Lower lobe of right lung (tissue), 2 donors: ENCODE measurements around the gene UBASH3A. TPM values are rescaled to one million over a fixed set of nuclear protein-coding genes. Genes with fewer than 3 reads are reported as not detected.

Experiments used
- ATAC-seq, 2 donors: fragments of 200-7000 bp; cut with Tn5 transposase; one replicate each; pipeline ENCODE4 v1.9.1; 2020 to 2022; ENCODE audit warnings: mild to moderate bottlenecking in 2 of 2, moderate library complexity in 2 of 2
- DNase-seq: peaks from one replicate; pipeline ENCODE4 v3.0.0-alpha.2; 2020
- H3K27ac ChIP-seq: fragments of 200-600 bp; one replicate; pipeline ENCODE4 v1.8.0; 2022
- H3K27me3 ChIP-seq: fragments of 200-600 bp; one replicate; pipeline ENCODE4 v1.8.0; 2022; ENCODE audit warnings: low read depth
- H3K36me3 ChIP-seq: fragments of 200-600 bp; one replicate; pipeline ENCODE4 v1.8.0; 2022; ENCODE audit warnings: mild to moderate bottlenecking
- H3K4me1 ChIP-seq: fragments of 200-600 bp; one replicate; pipeline ENCODE4 v1.8.0; 2022
- H3K4me3 ChIP-seq: fragments of 200-600 bp; one replicate; pipeline ENCODE4 v1.8.0; 2022; ENCODE audit warnings: mild to moderate bottlenecking
- H3K9me3 ChIP-seq: fragments of 200-600 bp; one replicate; pipeline ENCODE4 v1.8.0; 2022
- CTCF ChIP-seq: fragments of 200-600 bp; IDR thresholded peaks from one replicate; pipeline ENCODE4 v1.8.0; 2022; ENCODE audit warnings: antibody characterized with exemption, mild to moderate bottlenecking
- intact Hi-C: fragments of 100-400 bp; cut with DNase I; formaldehyde crosslinking; loops from one replicate; pipeline ENCODE4 v1.11.0; 2022
- total RNA-seq: library from RNA; stranded (reverse); fragmentation: NEBNext Ultra II Directional; extraction: Animal tissue kit (Norgen Biotek cat#: 25700); gene quantifications from one replicate; pipeline ENCODE4 v1.2.1, GENCODE V29; 2021
- donor health status: DM: no; HTN: yes; CAD: no; lungs with severe emphysema.

Gene UBASH3A
- total RNA-seq, 1 donor from 2014 or later: 1.2 TPM

GRCh38 chr21:42481169-42481568 is 77.5 kb downstream of the UBASH3A start:
- Histone ChIP-seq H3K9me3 (no peaks in the 10 kb centered on the region), H3K4me3 (no peak overlapping the region), H3K4me1 (no peaks in the 10 kb centered on the region), H3K36me3 (no peaks in the 10 kb centered on the region), H3K27ac (no peak overlapping the region), H3K27me3 (no peaks in the 10 kb centered on the region)
- ATAC-seq (no peak), DNase-seq (no peak)
- intact Hi-C loops: no loop called here
- no peak for TF ChIP-seq CTCF

- TF ChIP-seq CTCF: no peak
- no peaks in the 10 kb centered on the region for H3K27me3 ChIP-seq
- no peaks in the 10 kb centered on the region for H3K9me3 ChIP-seq
- no peak overlapping the region for H3K27ac ChIP-seq
- H3K4me3 ChIP-seq: no peak overlapping the region
- H3K4me1 ChIP-seq: no peaks in the 10 kb centered on the region
- ATAC-seq: no peak
- DNase-seq: no peak
- no peaks in the 10 kb centered on the region for H3K36me3 ChIP-seq
- intact Hi-C loops: no loop called here
Observed at GRCh38 chr21:42484966-42485365, 81.3 kb downstream of the UBASH3A start.

- no peaks in the 10 kb centered on the region for H3K36me3 ChIP-seq
- DNase-seq: no peak
- intact Hi-C loops: no loop called here
- no peaks in the 10 kb centered on the region for H3K4me1 ChIP-seq
- TF ChIP-seq CTCF: no peak
- no peak for ATAC-seq
- no peak overlapping the region for H3K27ac ChIP-seq
- H3K27me3 ChIP-seq: no peaks in the 10 kb centered on the region
- no peaks in the 10 kb centered on the region for H3K9me3 ChIP-seq
- no peak overlapping the region for H3K4me3 ChIP-seq
Observed at GRCh38 chr21:42486072-42486471, 82.4 kb downstream of the UBASH3A start.

- no peak for ATAC-seq
- H3K9me3 ChIP-seq: no peaks in the 10 kb centered on the region
- no peak for DNase-seq
- intact Hi-C loops: no loop called here
- no peaks in the 10 kb centered on the region for H3K36me3 ChIP-seq
- no peaks in the 10 kb centered on the region for H3K27me3 ChIP-seq
- no peak overlapping the region for H3K4me3 ChIP-seq
- no peaks in the 10 kb centered on the region for H3K4me1 ChIP-seq
- TF ChIP-seq CTCF: no peak
- H3K27ac ChIP-seq: no peak overlapping the region
Observed at GRCh38 chr21:42486531-42486930, 82.8 kb downstream of the UBASH3A start.

GRCh38 chr21:42489006-42489563 is 85.4 kb downstream of the UBASH3A start:
- intact Hi-C loops: no loop called here
- no peaks in the 10 kb centered on the region for H3K36me3 ChIP-seq

More at GRCh38 chr21:42489006-42489563, 85.4 kb downstream of the UBASH3A start:
- no peak overlapping the region for H3K4me3 ChIP-seq
- H3K9me3 ChIP-seq: no peaks in the 10 kb centered on the region
- ATAC-seq (no peak), DNase-seq (no peak)
- H3K4me1 ChIP-seq: no peaks in the 10 kb centered on the region
- no peaks in the 10 kb centered on the region for H3K27me3 ChIP-seq
- H3K27ac ChIP-seq: no peak overlapping the region
- TF ChIP-seq CTCF: no peak
